Kidney (tissue), 14 donors: ENCODE data around the gene BLOC1S4. TPM values are rescaled to one million over a fixed set of nuclear protein-coding genes. Genes with fewer than 3 reads are reported as not detected.

ENCODE experiments used
- DNase-seq, 5 donors: peaks; one replicate each; pipeline ENCODE4 v3.0.0-alpha.2; 2013 to 2020
- FAIRE-seq: peaks from 2 replicates; lab custom pipeline; 2012; peaks lifted over from hg19 to GRCh38; lab: Jason Lieb, UNC
- H3K27ac ChIP-seq, 2 donors: one replicate each; pipeline ENCODE4 v1.7.0; 2013; ENCODE audit warnings: low read depth in 2 of 2, low read length in 2 of 2, inconsistent platforms in 1 of 2
- H3K27me3 ChIP-seq: one replicate; pipeline ENCODE4 v1.7.1; 2013; ENCODE audit warnings: low read length, inconsistent platforms; ENCODE audit not compliant: control insufficient read depth, insufficient read depth
- H3K36me3 ChIP-seq, 3 donors: one replicate each; pipeline versions ENCODE4 v1.7.0 to v1.7.1; 2013; ENCODE audit warnings: low read length in 3 of 3, control low read depth in 1 of 3, inconsistent platforms in 1 of 3; ENCODE audit not compliant: insufficient read depth in 3 of 3, control insufficient read depth in 2 of 3
- H3K4me1 ChIP-seq, 3 donors: one replicate each; pipeline versions ENCODE4 v1.7.0 to v1.7.1; 2013; ENCODE audit warnings: low read length in 3 of 3, inconsistent platforms in 1 of 3, low read depth in 1 of 3; ENCODE audit not compliant: control insufficient read depth in 2 of 3, insufficient read depth in 2 of 3
- H3K4me3 ChIP-seq, 3 donors: one replicate each; pipeline versions ENCODE4 v1.7.0 to v1.8.1; 2013; ENCODE audit warnings: low read length in 3 of 3, control low read depth in 1 of 3, inconsistent platforms in 1 of 3
- H3K9ac ChIP-seq, 3 donors: one replicate each; pipeline versions ENCODE4 v1.7.0 to v1.7.1; 2013; ENCODE audit warnings: low read length in 3 of 3, control low read depth in 1 of 3, inconsistent platforms in 1 of 3
- H3K9me3 ChIP-seq, 3 donors: one replicate each; pipeline versions ENCODE4 v1.7.0 to v1.7.1; 2013; ENCODE audit warnings: low read length in 3 of 3, control low read depth in 1 of 3, inconsistent platforms in 1 of 3; ENCODE audit not compliant: control insufficient read depth in 2 of 3, insufficient read depth in 1 of 3
- CTCF ChIP-seq: IDR thresholded peaks from 3 replicates; pipeline ENCODE4 v1.5.1; 2012; ENCODE audit warnings: mild to moderate bottlenecking, moderate library complexity, borderline replicate concordance; ENCODE audit not compliant: insufficient read depth; ENCODE audit errors: extremely low read depth
- intact Hi-C: fragments of 100-400 bp; cut with DNase I; formaldehyde crosslinking; loops from one replicate; pipeline ENCODE4 v1.11.1; 2022
- polyA plus RNA-seq: library from polyadenylated mRNA; stranded (reverse); fragments of 350-450 nt; fragmentation: Illumina TruSeq; extraction: RNeasy Lipid Tissue Mini Kit (QIAGEN cat#74804); gene quantifications from one replicate; pipeline ENCODE4 v1.2.3, GENCODE V29; 2014; ENCODE audit warnings: low read depth, low replicate concordance; ENCODE audit not compliant: insufficient read depth
- total RNA-seq: library from RNA; stranded (reverse); fragmentation: NEBNext Ultra II Directional; extraction: Animal tissue kit (Norgen Biotek cat#: 25700); gene quantifications from one replicate; pipeline ENCODE4 v1.2.1, GENCODE V29; 2021
- donor health status: control.
- donor health status: control.
- donor health status: control.
- donor health status: control.
- donor health status: control.
- donor health status: DM: yes; HTN: yes; CAD: no.
- donor health status: Normal renal cell carcinoma (clear cell type).

The BLOC1S4 gene
- total and polyA plus RNA-seq, 2 donors from 2014 or later: 12.3 to 14.2 TPM

- DNase-seq: no peak
- TF ChIP-seq CTCF: no peak
- intact Hi-C loops: no loop called here
Observed at GRCh38 chr4:6684656-6685055, 31.3 kb upstream of the BLOC1S4 start.

DNA sequence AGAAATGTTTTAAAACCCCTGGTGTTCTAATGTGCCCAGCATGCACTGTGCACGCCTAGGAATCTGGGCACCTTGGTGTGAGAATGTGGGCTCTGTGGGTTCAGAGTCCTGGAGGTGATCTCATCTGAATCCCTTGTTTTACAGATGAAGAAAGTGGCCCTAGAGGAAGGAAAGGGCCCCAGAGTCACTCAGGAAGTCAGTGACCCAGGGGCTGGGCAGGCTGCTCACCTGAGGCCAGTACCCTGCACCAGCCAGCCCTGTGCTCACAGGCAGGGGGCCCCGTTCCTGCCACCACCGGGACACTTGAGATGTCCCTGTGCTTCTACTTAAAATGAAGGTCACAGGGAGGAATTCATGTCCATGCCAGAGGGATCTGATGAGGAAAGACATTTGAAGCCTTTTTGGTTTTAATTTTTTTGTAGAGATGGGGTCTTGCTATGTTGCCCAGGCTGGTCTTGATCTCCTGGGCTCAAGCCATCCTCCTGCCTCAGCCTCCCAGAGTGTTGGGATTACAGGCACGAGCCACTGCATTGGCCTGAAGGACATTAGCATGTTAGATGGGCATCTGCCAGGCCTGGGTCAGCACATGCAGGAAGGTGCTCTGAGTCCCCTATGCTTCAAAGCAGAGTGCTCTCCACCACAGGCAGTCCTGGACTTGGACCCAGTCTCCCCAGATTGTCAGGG is 29.7 kb upstream of the BLOC1S4 start:
- FAIRE-seq: no peak
- Histone ChIP-seq H3K27me3 (no peaks in the 10 kb centered on the region), H3K9me3 (no peaks in the 10 kb centered on the region), H3K4me1 (no peaks in the 10 kb centered on the region), H3K27ac (no peak overlapping the region), H3K4me3 (no peak overlapping the region), H3K36me3 (no peaks in the 10 kb centered on the region), H3K9ac (no peak overlapping the region)
- intact Hi-C loops: no loop called here
- TF ChIP-seq CTCF: no peak
- no peak for DNase-seq

More at GRCh38 chr4:6684656-6685055, 31.3 kb upstream of the BLOC1S4 start:
- Histone ChIP-seq H3K27me3 (no peaks in the 10 kb centered on the region), H3K27ac (no peak overlapping the region), H3K4me3 (no peak overlapping the region), H3K4me1 (no peaks in the 10 kb centered on the region), H3K9ac (no peak overlapping the region), H3K9me3 (peaks cover 0 to 4% (median 0%) of the 10 kb centered on the region in 3 donors), H3K36me3 (no peaks in the 10 kb centered on the region)
- no peak for FAIRE-seq

DNA sequence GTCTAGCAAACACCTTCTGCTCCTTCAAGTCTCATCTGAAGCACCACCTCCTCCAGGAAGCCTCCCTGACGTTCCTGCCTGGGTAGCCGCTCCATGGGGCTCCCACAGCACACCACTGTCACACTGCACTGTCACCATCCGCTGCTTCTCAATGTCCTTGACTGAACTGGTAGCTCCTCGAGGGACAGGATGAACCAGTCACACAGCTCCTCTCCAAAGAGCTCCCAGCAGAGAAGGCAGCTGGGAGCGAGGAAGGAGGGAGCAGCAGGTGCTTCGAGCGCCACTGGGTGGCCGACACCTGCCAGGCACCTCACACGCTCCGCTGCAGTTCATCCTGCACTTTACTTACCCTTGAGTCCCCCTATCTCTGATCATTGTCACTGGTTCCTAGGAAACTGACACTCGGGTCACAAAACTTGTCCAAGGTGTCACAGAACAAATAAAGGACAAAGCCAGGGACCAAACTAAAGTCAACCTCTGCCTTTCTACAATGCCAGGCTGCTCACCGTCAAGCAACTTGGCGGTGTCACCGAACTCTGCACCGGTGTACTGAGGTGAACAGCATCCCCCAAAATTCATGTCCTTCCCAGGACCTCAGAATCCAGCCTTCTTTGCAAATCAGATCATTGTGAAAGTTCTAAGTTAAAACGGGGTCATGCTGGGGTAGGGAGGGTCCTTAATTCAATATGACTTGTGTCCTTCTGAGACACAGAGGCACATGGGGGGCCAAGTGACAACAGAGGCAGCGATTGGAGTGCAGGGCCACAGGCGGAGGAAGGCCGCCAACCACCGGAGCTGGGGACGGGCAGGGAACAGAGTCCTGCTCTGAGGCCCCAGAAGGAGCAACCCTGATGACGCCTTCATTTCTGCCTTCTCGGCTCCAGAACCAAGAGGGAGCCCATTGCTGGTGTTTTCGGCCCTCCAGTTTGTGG is 27.8 kb upstream of the BLOC1S4 start:
- no peak overlapping the region for H3K4me3 ChIP-seq
- no peaks in the 10 kb centered on the region for H3K4me1 ChIP-seq
- H3K36me3 ChIP-seq: no peaks in the 10 kb centered on the region
- H3K9ac ChIP-seq: no peak overlapping the region
- no peak for TF ChIP-seq CTCF
- H3K27me3 ChIP-seq: no peaks in the 10 kb centered on the region
- H3K27ac ChIP-seq: no peak overlapping the region
- DNase-seq: no peak
- H3K9me3 ChIP-seq: no peaks in the 10 kb centered on the region
- no peak for FAIRE-seq
- intact Hi-C loops: no loop called here
